HepG2 (cell line): ENCODE data around the gene IGIP. TPM values are rescaled to one million over a fixed set of nuclear protein-coding genes. Genes with fewer than 3 reads are reported as not detected.

ENCODE experiments used
- ADNP ChIP-seq: sonication (generic); formaldehyde crosslinking; IDR thresholded peaks from 2 replicates; pipeline ENCODE4 v1.4.0; 2020; ENCODE audit warnings: missing genetic modification reagents
- AHDC1 ChIP-seq: sonication (generic); formaldehyde crosslinking; IDR thresholded peaks from 2 replicates; pipeline ENCODE4 v1.5.1; 2020; ENCODE audit warnings: mild to moderate bottlenecking, missing genetic modification reagents, borderline replicate concordance
- CEBPB ChIP-seq: IDR thresholded peaks from 2 replicates; pipeline ENCODE4 v1.6.1; 2011; ENCODE audit warnings: low read depth, low read length, improper control_type of control experiment, borderline replicate concordance
- E2F1 ChIP-seq: sonication (generic); formaldehyde crosslinking; IDR thresholded peaks from 2 replicates; pipeline ENCODE4 v1.5.0; 2020; ENCODE audit warnings: missing genetic modification reagents
- HBP1 ChIP-seq: IDR thresholded peaks from 2 replicates; pipeline ENCODE4 v1.6.1; 2016; ENCODE audit warnings: low read depth, control low read depth
- MZF1 ChIP-seq: sonication (generic); formaldehyde crosslinking; IDR thresholded peaks from 2 replicates; pipeline ENCODE4 v1.8.1; 2023; ENCODE audit warnings: mild to moderate bottlenecking, missing genetic modification reagents, borderline replicate concordance
- NPAS2 ChIP-seq: sonication (generic); formaldehyde crosslinking; IDR thresholded peaks from 2 replicates; pipeline ENCODE4 v1.8.0; 2022; ENCODE audit warnings: mild to moderate bottlenecking, missing genetic modification reagents, borderline replicate concordance
- RBM39 ChIP-seq: fragments of 200-400 bp; formaldehyde crosslinking; IDR thresholded peaks from one replicate; pipeline ENCODE4 v1.6.1; 2018; ENCODE audit warnings: antibody characterized with exemption, mild to moderate bottlenecking, low read depth, low read length; ENCODE audit not compliant: poor library complexity, severe bottlenecking
- RFX1 ChIP-seq: fragments of 450-650 bp; IDR thresholded peaks from 2 replicates; pipeline ENCODE4 v1.6.1; 2017
- SP5 ChIP-seq: IDR thresholded peaks from 2 replicates; pipeline ENCODE4 v1.6.1; 2016; ENCODE audit warnings: low read depth, borderline replicate concordance
- ZNF232 ChIP-seq: sonication (generic); formaldehyde crosslinking; IDR thresholded peaks from 2 replicates; pipeline ENCODE4 v1.4.0; 2020; ENCODE audit warnings: missing genetic modification reagents, borderline replicate concordance
- ZNF761 ChIP-seq: sonication (generic); formaldehyde crosslinking; conservative IDR thresholded peaks from 2 replicates; pipeline ENCODE4 v1.4.0; 2020; ENCODE audit warnings: mild to moderate bottlenecking, missing genetic modification reagents
- ZNF766 ChIP-seq: sonication (generic); formaldehyde crosslinking; IDR thresholded peaks from 2 replicates; pipeline ENCODE4 v1.5.0; 2020; ENCODE audit warnings: missing genetic modification reagents, borderline replicate concordance
- ZNF792 ChIP-seq: IDR thresholded peaks from 2 replicates; pipeline ENCODE4 v1.6.1; 2016
- ZSCAN31 ChIP-seq: sonication (generic); formaldehyde crosslinking; IDR thresholded peaks from 2 replicates; pipeline ENCODE4 v1.5.0; 2020; ENCODE audit warnings: low read depth, mild to moderate bottlenecking, missing genetic modification reagents
- polyA plus RNA-seq, 8 experiments: library from polyadenylated mRNA; depleted of rRNA in 3 of 8; stranded (reverse) in 7 of 8; unstranded in 1 of 8; fragments of >200 nt; fragmentation: Illumina TruSeq in 4 of 8; extraction: Trizol in 4 of 8; gene quantifications; 2 replicates each; pipeline versions ENCODE4 v1.2.1 to v1.2.3, GENCODE V29; 2011 to 2016; ENCODE audit warnings: low read depth in 4 of 8, missing spikeins in 1 of 8, mixed read lengths in 1 of 8; ENCODE audit not compliant: insufficient read depth in 1 of 8
- total RNA-seq, 5 experiments: library from RNA; depleted of rRNA; stranded (reverse); fragments of >200 nt; fragmentation: Illumina TruSeq; extraction: Trizol; gene quantifications; 2 replicates each; pipeline ENCODE4 v1.2.3, GENCODE V29; 2016; ENCODE audit warnings: low read depth in 1 of 5
- TF ChIP-seq, protein P1 (sequence below), 2 experiments: sonication (generic) in 1 of 2; formaldehyde crosslinking in 1 of 2; IDR thresholded peaks; 2 replicates each; pipeline versions ENCODE4 v1.4.0 to v1.6.1; 2016 to 2020; ENCODE audit warnings: borderline replicate concordance in 1 of 2, low read depth in 1 of 2, mild to moderate bottlenecking in 1 of 2, missing genetic modification reagents in 1 of 2

IGIP gene
- total and polyA plus RNA-seq, 2 of the 13 experiments (the other 11 are each of a cell fraction or from before 2014, with no cell fraction given): 1.7 to 2.1 TPM

DNA sequence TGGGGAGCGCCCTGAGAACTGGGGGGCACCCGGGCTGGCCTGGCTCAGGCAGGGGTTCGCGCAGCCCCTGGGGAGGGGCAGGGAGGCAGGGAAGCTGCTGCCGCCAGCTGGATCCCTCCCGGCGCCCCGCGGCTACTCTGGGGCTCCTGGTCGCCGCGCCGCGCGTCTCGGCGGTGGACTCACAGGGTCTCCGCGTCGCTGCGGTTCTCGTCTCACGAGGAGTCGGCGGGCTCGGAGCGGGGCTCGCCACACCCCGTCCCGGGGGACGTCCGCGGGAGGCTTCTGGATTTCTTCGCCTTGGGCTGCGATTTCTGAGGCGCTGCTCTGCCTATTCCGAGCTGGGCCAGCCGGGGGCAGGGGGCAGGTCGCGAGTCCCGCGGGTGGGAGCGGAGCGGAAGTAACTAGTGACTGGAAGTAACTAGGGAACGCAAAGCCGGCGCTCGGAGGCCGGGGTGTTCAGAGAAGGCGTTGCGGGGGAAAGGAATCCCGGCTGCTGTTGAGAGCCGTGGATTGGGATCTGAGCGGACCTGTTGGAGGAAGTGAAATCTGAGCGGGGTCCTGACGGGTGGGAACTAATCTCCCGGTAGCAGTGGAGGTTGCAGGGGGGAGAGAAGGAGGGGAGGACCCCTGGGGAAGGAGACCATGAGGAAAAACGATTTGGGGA, 49.8 kb downstream of the IGIP start (continued):
- TF ChIP-seq ZNF232 (CRISPR knock-in tag) (no peak; the same call in 1 of the 2 replicates), CEBPB (no peak), E2F1 (CRISPR knock-in tag) (0 out of 2 replicates have a peak, but pooled peaks have one; percentile 10), ZSCAN31 (CRISPR knock-in tag) (no peak), MZF1 (CRISPR knock-in tag) (no peak), RFX1 (no peak), ZNF761 (CRISPR knock-in tag) (no peak; the same call in 1 of the 2 replicates), RBM39 (peak; percentile 28), ADNP (CRISPR knock-in tag) (no peak), NPAS2 (CRISPR knock-in tag) (no peak), HBP1 (CRISPR knock-in tag) (peak; percentile 18; the same call in 1 of the 2 replicates), SP5 (CRISPR knock-in tag) (no peak), ZNF792 (CRISPR knock-in tag) (no peak), ZNF766 (CRISPR knock-in tag) (no peak; the same call in none of the 2 replicates), AHDC1 (CRISPR knock-in tag) (peak; percentile 19; the same call in 1 of the 2 replicates)
- TF ChIP-seq, protein P1, sequence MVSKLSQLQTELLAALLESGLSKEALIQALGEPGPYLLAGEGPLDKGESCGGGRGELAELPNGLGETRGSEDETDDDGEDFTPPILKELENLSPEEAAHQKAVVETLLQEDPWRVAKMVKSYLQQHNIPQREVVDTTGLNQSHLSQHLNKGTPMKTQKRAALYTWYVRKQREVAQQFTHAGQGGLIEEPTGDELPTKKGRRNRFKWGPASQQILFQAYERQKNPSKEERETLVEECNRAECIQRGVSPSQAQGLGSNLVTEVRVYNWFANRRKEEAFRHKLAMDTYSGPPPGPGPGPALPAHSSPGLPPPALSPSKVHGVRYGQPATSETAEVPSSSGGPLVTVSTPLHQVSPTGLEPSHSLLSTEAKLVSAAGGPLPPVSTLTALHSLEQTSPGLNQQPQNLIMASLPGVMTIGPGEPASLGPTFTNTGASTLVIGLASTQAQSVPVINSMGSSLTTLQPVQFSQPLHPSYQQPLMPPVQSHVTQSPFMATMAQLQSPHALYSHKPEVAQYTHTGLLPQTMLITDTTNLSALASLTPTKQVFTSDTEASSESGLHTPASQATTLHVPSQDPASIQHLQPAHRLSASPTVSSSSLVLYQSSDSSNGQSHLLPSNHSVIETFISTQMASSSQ (IDR thresholded peaks at IDR 0.05; ENCODE audit: low read depth): no peak
- TF ChIP-seq, protein P1 (CRISPR knock-in tag; IDR thresholded peaks at IDR 0.05; ENCODE audit: borderline replicate concordance): 0 out of 2 replicates have a peak, but pooled peaks have one; percentile 20
